ENCODE measurements around the gene PPIL6. TPM values are rescaled to one million over a fixed set of nuclear protein-coding genes. Genes with fewer than 3 reads are reported as not detected.

PPIL6 gene
- total RNA-seq, 1 donor from 2014 or later = 8.4 TPM

GRCh38 chr6:109344226-109344625, 96.2 kb downstream of the PPIL6 start:
- no peak for TF ChIP-seq CTCF (IDR thresholded peaks at IDR 0.05; ENCODE audit: insufficient read depth, low read length, severe bottlenecking)
- FAIRE-seq = no peak
- Histone ChIP-seq H3K4me3 (ENCODE audit: low read depth, low read length) (no peak overlapping the region), H3K36me3 (ENCODE audit: control insufficient read depth, insufficient read depth, low read length) (no peaks in the 10 kb centered on the region), H3K27me3 (ENCODE audit: control insufficient read depth, insufficient read depth, low read length) (no peaks in the 10 kb centered on the region)
- DNase-seq (ENCODE audit: low read depth) = peak; percentile 46

DNA sequence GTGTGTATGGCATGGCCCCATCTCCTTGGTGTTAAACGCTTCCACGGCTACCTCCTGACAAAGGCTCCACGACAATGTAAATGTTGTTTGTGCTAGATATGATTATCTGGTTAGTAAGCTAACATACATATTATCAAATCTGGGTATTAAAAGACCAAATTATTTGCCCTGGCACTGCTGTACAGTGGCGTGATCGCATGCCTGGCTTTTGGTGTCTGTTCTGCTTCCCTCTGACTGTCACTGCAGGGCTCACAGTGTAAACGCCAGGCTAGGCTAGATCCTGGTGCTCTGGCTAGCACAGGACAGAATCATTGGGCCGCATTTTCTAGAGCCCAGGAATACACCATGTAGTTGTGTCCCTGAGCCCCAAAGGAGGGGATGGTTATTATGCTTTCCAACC, 96.9 kb downstream of the PPIL6 start:
- no peaks in the 10 kb centered on the region for H3K27me3 ChIP-seq (ENCODE audit: control insufficient read depth, insufficient read depth, low read length)
- H3K36me3 ChIP-seq (ENCODE audit: control insufficient read depth, insufficient read depth, low read length) = no peaks in the 10 kb centered on the region
- H3K4me3 ChIP-seq (ENCODE audit: low read depth, low read length) = no peak overlapping the region
- FAIRE-seq = no peak
- no peak for DNase-seq (ENCODE audit: low read depth)
- no peak for TF ChIP-seq CTCF (IDR thresholded peaks at IDR 0.05; ENCODE audit: insufficient read depth, low read length, severe bottlenecking)

DNA sequence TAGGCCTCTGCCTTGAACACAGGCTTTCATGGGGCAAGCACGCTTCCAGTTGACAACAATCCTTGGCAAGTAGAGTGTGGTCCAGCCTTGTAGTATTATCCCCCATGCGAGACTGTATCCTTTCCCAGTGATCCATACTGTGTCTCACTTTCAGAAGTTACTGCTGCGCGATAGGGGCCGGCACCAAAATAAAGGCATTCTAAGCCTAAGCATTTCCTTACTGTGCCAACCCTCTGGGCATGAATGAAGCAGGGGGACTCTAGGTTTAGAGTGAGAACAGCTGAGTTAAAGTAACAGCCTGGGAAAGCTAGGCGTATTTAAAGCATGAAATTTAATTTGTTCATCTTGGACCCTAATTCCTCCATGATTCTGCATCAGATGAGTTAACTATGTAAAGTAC, 97.5 kb downstream of the PPIL6 start:
- Histone ChIP-seq H3K36me3 (ENCODE audit: control insufficient read depth, insufficient read depth, low read length) (no peaks in the 10 kb centered on the region), H3K27me3 (ENCODE audit: control insufficient read depth, insufficient read depth, low read length) (no peaks in the 10 kb centered on the region), H3K4me3 (ENCODE audit: low read depth, low read length) (no peak overlapping the region)
- DNase-seq (ENCODE audit: low read depth) (no peak), FAIRE-seq (no peak)
- TF ChIP-seq CTCF (IDR thresholded peaks at IDR 0.05; ENCODE audit: insufficient read depth, low read length, severe bottlenecking) = no peak

- DNase-seq (ENCODE audit: low read depth) (no peak), FAIRE-seq (no peak)
Measured at GRCh38 chr6:109342506-109342905, 97.9 kb downstream of the PPIL6 start.

GRCh38 chr6:109340811-109341210, 99.6 kb downstream of the PPIL6 start:
- H3K4me3 ChIP-seq (ENCODE audit: low read depth, low read length) = no peak overlapping the region
- no peaks in the 10 kb centered on the region for H3K36me3 ChIP-seq (ENCODE audit: control insufficient read depth, insufficient read depth, low read length)
- FAIRE-seq = no peak
- DNase-seq (ENCODE audit: low read depth) = no peak
- TF ChIP-seq CTCF (IDR thresholded peaks at IDR 0.05; ENCODE audit: insufficient read depth, low read length, severe bottlenecking) = no peak
- H3K27me3 ChIP-seq (ENCODE audit: control insufficient read depth, insufficient read depth, low read length) = no peaks in the 10 kb centered on the region

More at GRCh38 chr6:109342506-109342905, 97.9 kb downstream of the PPIL6 start:
- no peak for TF ChIP-seq CTCF (IDR thresholded peaks at IDR 0.05; ENCODE audit: insufficient read depth, low read length, severe bottlenecking)
- H3K4me3 ChIP-seq (ENCODE audit: low read depth, low read length) = no peak overlapping the region
- H3K36me3 ChIP-seq (ENCODE audit: control insufficient read depth, insufficient read depth, low read length) = no peaks in the 10 kb centered on the region
- H3K27me3 ChIP-seq (ENCODE audit: control insufficient read depth, insufficient read depth, low read length) = no peaks in the 10 kb centered on the region

Other genes starting within 250 kb of the PPIL6 start
- 113 and 115 TPM in 2 replicates for gene CD164, start 58.2 kb downstream of the PPIL6 start, total RNA-seq
- gene SMPD2, start 96 bp upstream of the PPIL6 start, total RNA-seq = 18.9 and 19.7 TPM in 2 replicates
- 12.4 and 14.2 TPM in 2 replicates for gene MICAL1, start 15.1 kb upstream of the PPIL6 start, total RNA-seq
- 4.6 and 6.3 TPM in 2 replicates for gene ZBTB24, start 42.6 kb upstream of the PPIL6 start, total RNA-seq